Measurements from ENCODE around the gene TAF4B.

GRCh38 chr18:26406854-26407517, 180.7 kb downstream of the TAF4B start:
- no peak for TF ChIP-seq EZH2 (IDR thresholded peaks at IDR 0.05; ENCODE audit: borderline replicate concordance, insufficient read depth, low read depth, low read length, poor library complexity, severe bottlenecking)
- TF ChIP-seq CTCF (IDR thresholded peaks at IDR 0.05) = no peak
